Naive B cell (primary cell): ENCODE measurements around the gene TAF5L. TPM values are rescaled to one million over a fixed set of nuclear protein-coding genes. Genes with fewer than 3 reads are reported as not detected.

ENCODE experiments used
- ATAC-seq, 2 donors: fragments of 150-1000 bp; cut with Tn5 transposase; 2 replicates each; pipeline ENCODE4 v1.10.0; 2021; ENCODE audit warnings: low read depth in 2 of 2, mild to moderate bottlenecking in 2 of 2, moderate library complexity in 2 of 2
- DNase-seq: peaks from one replicate; pipeline ENCODE4 v3.0.0; 2022
- H3K27ac Mint-ChIP-seq, 6 donors: one replicate each; pipeline ENCODE4 v1.8.0; 2020 to 2022; ENCODE audit warnings: mild to moderate bottlenecking in 6 of 6, mixed read lengths in 6 of 6, moderate library complexity in 5 of 6, inconsistent platforms in 2 of 6
- H3K27me3 Mint-ChIP-seq, 3 donors: one replicate each; pipeline ENCODE4 v1.8.0; 2021 to 2022; ENCODE audit warnings: mixed read lengths in 3 of 3, mild to moderate bottlenecking in 1 of 3
- H3K36me3 Mint-ChIP-seq, 2 donors: one replicate each; pipeline ENCODE4 v1.8.0; 2020 to 2022; ENCODE audit warnings: mixed read lengths in 2 of 2, inconsistent platforms in 1 of 2, mild to moderate bottlenecking in 1 of 2
- H3K4me1 Mint-ChIP-seq, 3 donors: one replicate each; pipeline ENCODE4 v1.8.0; 2020 to 2022; ENCODE audit warnings: mixed read lengths in 3 of 3, inconsistent platforms in 1 of 3, mild to moderate bottlenecking in 1 of 3, moderate library complexity in 1 of 3
- H3K4me3 Mint-ChIP-seq, 8 donors: one replicate each; pipeline ENCODE4 v1.8.0; 2020 to 2022; ENCODE audit warnings: mild to moderate bottlenecking in 8 of 8, mixed read lengths in 8 of 8, moderate library complexity in 8 of 8, inconsistent platforms in 2 of 8
- H3K9me3 Mint-ChIP-seq, 7 donors: one replicate each; pipeline ENCODE4 v1.8.0; 2020 to 2022; ENCODE audit warnings: mixed read lengths in 7 of 7, mild to moderate bottlenecking in 5 of 7, inconsistent platforms in 2 of 7, moderate library complexity in 1 of 7
- polyA plus RNA-seq, 6 donors: library from polyadenylated mRNA; unstranded; fragments of 300-500 nt; fragmentation: Illumina TruSeq; gene quantifications; one replicate each; pipeline ENCODE4 v1.2.3, GENCODE V29; 2021; ENCODE audit warnings: low read depth in 6 of 6

TAF5L gene
- polyA plus RNA-seq, 6 donors from 2014 or later = 4.5 to 7.8 (median 5.1) TPM

- ATAC-seq (no peak), DNase-seq (no peak)
- no peak overlapping the region for H3K27ac Mint-ChIP-seq
- no peak overlapping the region for H3K4me3 Mint-ChIP-seq
- H3K4me1 Mint-ChIP-seq = peaks cover 0 to 5% (median 4%) of the 10 kb centered on the region in 3 donors
- H3K36me3 Mint-ChIP-seq = no peaks in the 10 kb centered on the region
- H3K27me3 Mint-ChIP-seq = no peaks in the 10 kb centered on the region
- no peaks in the 10 kb centered on the region for H3K9me3 Mint-ChIP-seq
These were observed 40.6 kb downstream of the TAF5L start for GRCh38 chr1:229585338-229585737.

GRCh38 chr1:229582715-229583114, 43.2 kb downstream of the TAF5L start:
- ATAC-seq = no peak
- H3K27ac Mint-ChIP-seq = no peak overlapping the region
- peaks cover 19 to 23% (median 22%) of the 10 kb centered on the region in 3 donors for H3K4me1 Mint-ChIP-seq

GRCh38 chr1:229582011-229582694, 43.8 kb downstream of the TAF5L start:
- H3K36me3 Mint-ChIP-seq = no peaks in the 10 kb centered on the region
- ATAC-seq (no peak), DNase-seq (no peak)
- H3K27me3 Mint-ChIP-seq = no peaks in the 10 kb centered on the region
- no peaks in the 10 kb centered on the region for H3K9me3 Mint-ChIP-seq
- H3K4me1 Mint-ChIP-seq = peaks cover 19 to 20% (median 20%) of the 10 kb centered on the region in 3 donors
- no peak overlapping the region for H3K4me3 Mint-ChIP-seq
- H3K27ac Mint-ChIP-seq = no peak overlapping the region

More at GRCh38 chr1:229582715-229583114, 43.2 kb downstream of the TAF5L start:
- Mint-ChIP-seq H3K9me3 (no peaks in the 10 kb centered on the region), H3K4me3 (no peak overlapping the region), H3K27me3 (no peaks in the 10 kb centered on the region), H3K36me3 (no peaks in the 10 kb centered on the region)
- no peak for DNase-seq

- Mint-ChIP-seq H3K9me3 (no peaks in the 10 kb centered on the region), H3K4me3 (no peak overlapping the region), H3K27ac (no peak overlapping the region), H3K36me3 (no peaks in the 10 kb centered on the region), H3K4me1 (peaks cover 17 to 20% (median 19%) of the 10 kb centered on the region in 3 donors), H3K27me3 (no peaks in the 10 kb centered on the region)
- DNase-seq (no peak), ATAC-seq (no peak)
These were observed 44.4 kb downstream of the TAF5L start for GRCh38 chr1:229581485-229581884.

- Mint-ChIP-seq H3K4me1 (peaks cover 17 to 20% (median 19%) of the 10 kb centered on the region in 3 donors), H3K36me3 (no peaks in the 10 kb centered on the region), H3K4me3 (peak overlapping the region; percentile 44 to 87 (median 74)), H3K9me3 (no peaks in the 10 kb centered on the region), H3K27me3 (no peaks in the 10 kb centered on the region), H3K27ac (peak overlapping the region; percentile 14 to 90 (median 42))
- DNase-seq (peak; percentile 39), ATAC-seq (peak; percentile 79 to 94)
These were observed 46.8 kb downstream of the TAF5L start for GRCh38 chr1:229579059-229579673.

GRCh38 chr1:229578168-229579058, 47.5 kb downstream of the TAF5L start:
- no peaks in the 10 kb centered on the region for H3K9me3 Mint-ChIP-seq
- H3K4me1 Mint-ChIP-seq = peaks cover 17 to 20% (median 19%) of the 10 kb centered on the region in 3 donors
- H3K4me3 Mint-ChIP-seq = peak overlapping the region; percentile 44 to 87 (median 74)
- DNase-seq (no peak), ATAC-seq (peak; percentile 28 to 56)
- peaks cover 0 to 7% (median 0%) of the 10 kb centered on the region in 3 donors for H3K27me3 Mint-ChIP-seq
- no peaks in the 10 kb centered on the region for H3K36me3 Mint-ChIP-seq
- peak overlapping the region; percentile 14 to 90 (median 42) for H3K27ac Mint-ChIP-seq

GRCh38 chr1:229574679-229575442, 51.1 kb downstream of the TAF5L start:
- Mint-ChIP-seq H3K4me1 (peaks cover 17 to 20% (median 19%) of the 10 kb centered on the region in 3 donors), H3K4me3 (no peak overlapping the region), H3K27ac (no peak overlapping the region), H3K27me3 (peaks cover 0 to 8% (median 0%) of the 10 kb centered on the region in 3 donors), H3K36me3 (no peaks in the 10 kb centered on the region), H3K9me3 (no peaks in the 10 kb centered on the region)
- ATAC-seq (no peak), DNase-seq (no peak)

GRCh38 chr1:229572286-229572685, 53.6 kb downstream of the TAF5L start:
- no peaks in the 10 kb centered on the region for H3K9me3 Mint-ChIP-seq
- H3K4me3 Mint-ChIP-seq = no peak overlapping the region
- H3K27ac Mint-ChIP-seq = peak overlapping the region in 1 of 6 donors; percentile 22
- ATAC-seq (no peak), DNase-seq (no peak)
- H3K27me3 Mint-ChIP-seq = peaks cover 0 to 8% (median 3%) of the 10 kb centered on the region in 3 donors
- H3K4me1 Mint-ChIP-seq = no peaks in the 10 kb centered on the region
- no peaks in the 10 kb centered on the region for H3K36me3 Mint-ChIP-seq

GRCh38 chr1:229570891-229571516, 54.9 kb downstream of the TAF5L start:
- DNase-seq (no peak), ATAC-seq (no peak)
- Mint-ChIP-seq H3K9me3 (no peaks in the 10 kb centered on the region), H3K27me3 (peaks cover 0 to 8% (median 4%) of the 10 kb centered on the region in 3 donors), H3K4me3 (no peak overlapping the region), H3K36me3 (no peaks in the 10 kb centered on the region), H3K4me1 (no peaks in the 10 kb centered on the region), H3K27ac (peak overlapping the region in 1 of 6 donors; percentile 64)

- no peak overlapping the region for H3K4me3 Mint-ChIP-seq
- H3K9me3 Mint-ChIP-seq = no peaks in the 10 kb centered on the region
- DNase-seq = no peak
- H3K4me1 Mint-ChIP-seq = no peaks in the 10 kb centered on the region
- peaks cover 0 to 8% (median 4%) of the 10 kb centered on the region in 3 donors for H3K27me3 Mint-ChIP-seq
- H3K27ac Mint-ChIP-seq = no peak overlapping the region
- ATAC-seq = no peak
- no peaks in the 10 kb centered on the region for H3K36me3 Mint-ChIP-seq
These were observed 55.6 kb downstream of the TAF5L start for GRCh38 chr1:229570305-229570704.

GRCh38 chr1:229567109-229567868, 58.6 kb downstream of the TAF5L start:
- H3K4me1 Mint-ChIP-seq = no peaks in the 10 kb centered on the region
- H3K27ac Mint-ChIP-seq = no peak overlapping the region
- H3K27me3 Mint-ChIP-seq = peaks cover 0 to 4% (median 0%) of the 10 kb centered on the region in 3 donors
- no peaks in the 10 kb centered on the region for H3K36me3 Mint-ChIP-seq
- no peak overlapping the region for H3K4me3 Mint-ChIP-seq
- ATAC-seq = no peak
- no peaks in the 10 kb centered on the region for H3K9me3 Mint-ChIP-seq
- DNase-seq = no peak

GRCh38 chr1:229563701-229564100, 62.2 kb downstream of the TAF5L start:
- no peaks in the 10 kb centered on the region for H3K36me3 Mint-ChIP-seq
- ATAC-seq (no peak), DNase-seq (no peak)
- no peak overlapping the region for H3K4me3 Mint-ChIP-seq
- H3K4me1 Mint-ChIP-seq = peaks cover 8 to 9% (median 8%) of the 10 kb centered on the region in 3 donors
- H3K27ac Mint-ChIP-seq = no peak overlapping the region
- peaks cover 0 to 4% (median 0%) of the 10 kb centered on the region in 3 donors for H3K27me3 Mint-ChIP-seq
- no peaks in the 10 kb centered on the region for H3K9me3 Mint-ChIP-seq
